Left ventricle myocardium inferior (tissue), 1 donor: ENCODE data around the gene BLVRB. TPM values are rescaled to one million over a fixed set of nuclear protein-coding genes. Genes with fewer than 3 reads are reported as not detected.
"Not testable (repeated sequence)": the region's sequence is repeated elsewhere in the genome, so short reads cannot be mapped to it uniquely, and the experiment has no call there.

Experiments
- DNase-seq: peaks from one replicate; pipeline ENCODE4 v3.0.0-alpha.2; 2020
- H3K27ac ChIP-seq: fragments of 200-600 bp; replicated peaks from 2 replicates; pipeline ENCODE4 v1.8.0; 2021
- H3K27me3 ChIP-seq: fragments of 200-600 bp; 2 replicates; pipeline ENCODE4 v1.8.0; 2021; ENCODE audit warnings: low read depth
- H3K36me3 ChIP-seq: fragments of 200-600 bp; 2 replicates; pipeline ENCODE4 v1.8.0; 2021
- H3K4me1 ChIP-seq: fragments of 200-600 bp; 2 replicates; pipeline ENCODE4 v1.8.0; 2021
- H3K4me3 ChIP-seq: fragments of 200-600 bp; 2 replicates; pipeline ENCODE4 v1.8.0; 2021; ENCODE audit warnings: mild to moderate bottlenecking, moderate library complexity
- H3K9me3 ChIP-seq: fragments of 200-600 bp; replicated peaks from 2 replicates; pipeline ENCODE4 v1.8.0; 2021
- intact Hi-C: fragments of 100-400 bp; cut with micrococcal nuclease; formaldehyde crosslinking; loops from one replicate; pipeline ENCODE4 v1.11.0; 2022
- total RNA-seq: library from RNA; stranded (reverse); fragmentation: NEBNext Ultra II Directional; extraction: Animal tissue kit (Norgen Biotek cat#: 25700); gene quantifications from one replicate; pipeline ENCODE4 v1.2.1, GENCODE V29; 2021
- TF ChIP-seq, protein P1 (sequence below): fragments of 200-600 bp; IDR thresholded peaks from 2 replicates; pipeline ENCODE4 v1.8.0; 2021; ENCODE audit warnings: antibody characterized with exemption, mild to moderate bottlenecking, borderline replicate concordance
- donor health status: DM: no; HTN: yes; CAD: no; lungs with severe emphysema.

The BLVRB gene
- total RNA-seq, 1 donor from 2014 or later: 91.3 TPM

DNA sequence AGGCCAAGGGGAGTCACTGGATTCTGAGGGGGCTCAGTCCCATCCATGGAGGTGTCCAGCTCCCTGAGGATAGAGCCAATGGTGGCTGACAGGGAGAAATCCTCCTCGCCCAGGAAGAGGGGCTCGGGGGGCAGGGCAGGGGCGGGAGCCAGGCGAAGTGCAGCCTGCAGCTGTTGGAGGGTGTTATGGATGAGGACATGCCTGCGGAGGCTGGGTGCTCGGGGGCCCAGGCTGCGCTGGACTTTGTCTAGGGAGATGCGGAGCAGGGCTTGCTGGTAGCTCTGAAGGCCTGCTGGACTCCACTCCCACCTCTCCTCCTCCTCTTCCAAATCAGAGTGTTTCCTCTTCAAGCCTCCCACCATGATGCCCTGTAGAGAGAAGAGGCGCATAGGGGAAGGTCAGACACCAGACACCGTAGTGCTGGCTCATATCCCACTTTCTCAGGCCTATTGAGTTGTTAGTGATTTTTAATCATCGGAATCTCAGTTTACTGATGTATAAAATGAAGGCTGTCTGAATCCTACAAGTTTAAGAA, 23.8 kb downstream of the BLVRB start:
- H3K36me3 ChIP-seq: peaks cover 25% of the 10 kb centered on the region
- intact Hi-C loops: no loop called here
- no peaks in the 10 kb centered on the region for H3K27me3 ChIP-seq
- no peak for DNase-seq
- H3K27ac ChIP-seq: peak overlapping the region; percentile 99
- peak overlapping the region; percentile 99 for H3K4me3 ChIP-seq
- H3K9me3 ChIP-seq: no peaks in the 10 kb centered on the region
- TF ChIP-seq, protein P1, sequence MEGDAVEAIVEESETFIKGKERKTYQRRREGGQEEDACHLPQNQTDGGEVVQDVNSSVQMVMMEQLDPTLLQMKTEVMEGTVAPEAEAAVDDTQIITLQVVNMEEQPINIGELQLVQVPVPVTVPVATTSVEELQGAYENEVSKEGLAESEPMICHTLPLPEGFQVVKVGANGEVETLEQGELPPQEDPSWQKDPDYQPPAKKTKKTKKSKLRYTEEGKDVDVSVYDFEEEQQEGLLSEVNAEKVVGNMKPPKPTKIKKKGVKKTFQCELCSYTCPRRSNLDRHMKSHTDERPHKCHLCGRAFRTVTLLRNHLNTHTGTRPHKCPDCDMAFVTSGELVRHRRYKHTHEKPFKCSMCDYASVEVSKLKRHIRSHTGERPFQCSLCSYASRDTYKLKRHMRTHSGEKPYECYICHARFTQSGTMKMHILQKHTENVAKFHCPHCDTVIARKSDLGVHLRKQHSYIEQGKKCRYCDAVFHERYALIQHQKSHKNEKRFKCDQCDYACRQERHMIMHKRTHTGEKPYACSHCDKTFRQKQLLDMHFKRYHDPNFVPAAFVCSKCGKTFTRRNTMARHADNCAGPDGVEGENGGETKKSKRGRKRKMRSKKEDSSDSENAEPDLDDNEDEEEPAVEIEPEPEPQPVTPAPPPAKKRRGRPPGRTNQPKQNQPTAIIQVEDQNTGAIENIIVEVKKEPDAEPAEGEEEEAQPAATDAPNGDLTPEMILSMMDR: no peak
- H3K4me1 ChIP-seq: peaks cover 47% of the 10 kb centered on the region

DNA sequence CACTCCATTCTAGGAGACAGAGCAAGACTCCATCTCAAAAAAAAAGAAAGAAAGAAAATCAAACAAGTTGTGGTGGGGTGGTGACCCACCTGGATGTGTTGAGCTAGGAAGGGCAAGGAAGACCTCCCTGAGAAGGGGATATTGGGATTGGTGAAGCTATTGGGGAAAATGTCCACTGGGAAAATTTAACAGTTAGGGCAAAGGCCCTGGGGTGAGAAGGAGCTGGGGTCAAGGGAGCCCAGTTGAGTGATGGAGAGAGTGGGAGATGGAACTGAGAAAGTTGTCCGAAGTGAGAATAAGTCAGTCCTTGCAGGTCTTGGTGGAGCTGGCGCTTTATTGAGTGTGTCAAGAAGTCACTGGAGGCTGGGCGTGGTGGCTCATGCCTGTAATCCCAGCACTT, 27.3 kb downstream of the BLVRB start:
- Histone ChIP-seq H3K4me3 (no peak overlapping the region), H3K27ac (no peak overlapping the region), H3K4me1 (peaks cover 42% of the 10 kb centered on the region), H3K27me3 (no peaks in the 10 kb centered on the region), H3K36me3 (peaks cover 23% of the 10 kb centered on the region), H3K9me3 (no peaks in the 10 kb centered on the region)
- TF ChIP-seq, protein P1: no peak
- no peak for DNase-seq
- intact Hi-C loops: no loop called here

DNA sequence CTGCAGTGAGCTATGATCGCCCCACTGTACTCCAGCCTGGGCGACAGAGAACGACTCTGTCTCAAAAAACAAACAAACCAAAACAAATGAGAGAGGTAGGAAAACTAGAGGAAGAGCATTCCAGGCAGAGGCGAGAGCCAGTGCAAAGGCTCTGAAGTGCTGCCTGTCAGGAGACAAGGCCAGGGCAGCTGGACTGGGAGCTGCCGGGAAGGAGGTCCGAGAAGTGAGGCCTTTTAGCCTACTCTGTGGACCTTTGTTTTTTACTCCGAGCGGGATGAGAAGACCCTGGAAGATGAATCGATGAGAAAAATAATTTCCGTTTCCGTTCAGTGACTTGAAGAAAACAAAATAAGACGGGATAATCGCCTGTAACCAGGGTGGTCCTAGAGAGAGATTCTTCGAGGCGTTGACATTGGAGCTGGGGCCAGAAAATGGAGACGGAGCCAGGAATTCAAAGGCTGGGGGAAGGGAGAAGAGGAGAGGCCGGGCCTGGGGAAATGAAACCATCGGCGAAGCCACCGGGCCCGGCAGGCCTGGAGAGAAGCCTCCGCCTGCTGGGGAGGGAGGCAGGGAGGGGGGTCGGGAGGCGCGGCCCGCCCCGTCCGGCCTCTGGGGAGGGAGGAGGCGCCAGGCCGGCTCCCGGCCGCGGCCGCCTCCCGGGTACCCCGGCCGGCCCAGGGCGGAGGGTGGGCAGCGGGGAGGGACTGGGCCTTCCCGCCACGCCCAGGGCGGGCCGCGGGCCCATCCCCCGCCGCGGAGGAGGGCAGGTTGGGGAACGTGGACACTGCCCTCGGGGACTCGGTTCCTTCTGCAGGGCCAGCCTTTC, 31.9 kb downstream of the BLVRB start:
- H3K9me3 ChIP-seq: no peaks in the 10 kb centered on the region
- H3K27ac ChIP-seq: peak overlapping the region; percentile 97
- no peaks in the 10 kb centered on the region for H3K36me3 ChIP-seq
- no peaks in the 10 kb centered on the region for H3K27me3 ChIP-seq
- intact Hi-C loops: no loop called here
- peak overlapping the region; percentile 63 for H3K4me3 ChIP-seq
- DNase-seq: peak; percentile 89
- TF ChIP-seq, protein P1: no peak
- H3K4me1 ChIP-seq: peaks cover 25% of the 10 kb centered on the region

DNA sequence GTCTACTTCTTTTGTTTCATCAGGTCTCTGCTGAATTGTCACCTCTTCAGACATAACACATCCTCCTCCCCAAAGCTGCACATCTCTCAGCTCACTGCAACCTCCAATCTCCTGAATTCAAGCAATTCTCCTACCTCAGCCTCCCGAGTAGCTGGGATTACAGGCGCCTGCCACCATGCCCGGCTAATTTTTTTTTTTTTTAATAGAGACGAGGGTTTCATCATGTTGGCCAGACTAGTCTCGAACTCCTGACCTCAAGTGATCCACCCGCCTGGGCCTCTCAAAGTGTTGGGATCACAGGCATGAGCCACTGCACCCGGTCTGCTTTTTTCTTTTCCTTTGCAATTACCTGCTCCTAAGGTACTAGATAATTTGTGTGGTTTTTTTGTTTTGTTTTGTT, 32.8 kb downstream of the BLVRB start:
- DNase-seq, H3K9me3 ChIP-seq, H3K36me3 ChIP-seq, H3K27me3 ChIP-seq, intact Hi-C loops: not testable (repeated sequence)
- Histone ChIP-seq H3K27ac (peak overlapping the region; percentile 97), H3K4me3 (peak overlapping the region; percentile 63), H3K4me1 (peaks cover 25% of the 10 kb centered on the region)

DNA sequence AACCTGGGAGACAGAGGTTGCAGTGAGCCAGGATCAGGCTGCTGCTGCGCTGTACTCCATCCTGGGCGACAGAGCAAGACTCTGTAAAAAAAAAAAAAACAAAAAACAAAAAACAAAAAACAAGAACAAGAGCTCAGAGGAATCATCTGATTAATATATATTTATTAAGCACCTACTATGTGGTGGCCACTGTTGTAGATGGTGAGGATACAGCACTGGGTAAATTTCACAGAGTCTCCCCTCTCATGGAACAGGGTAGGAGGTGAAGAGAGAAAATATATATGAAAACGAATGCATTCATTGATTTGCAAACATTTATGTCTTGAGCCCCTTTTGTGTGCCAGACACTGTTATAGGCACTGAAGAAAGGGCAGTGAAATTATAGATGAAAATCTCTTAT, 33.8 kb downstream of the BLVRB start:
- H3K4me3 ChIP-seq: no peak overlapping the region
- no peaks in the 10 kb centered on the region for H3K36me3 ChIP-seq
- intact Hi-C loops: no loop called here
- DNase-seq: no peak
- no peaks in the 10 kb centered on the region for H3K9me3 ChIP-seq
- peaks cover 28% of the 10 kb centered on the region for H3K4me1 ChIP-seq
- H3K27ac ChIP-seq: peak overlapping the region; percentile 97
- TF ChIP-seq, protein P1: no peak
- H3K27me3 ChIP-seq: no peaks in the 10 kb centered on the region

DNA sequence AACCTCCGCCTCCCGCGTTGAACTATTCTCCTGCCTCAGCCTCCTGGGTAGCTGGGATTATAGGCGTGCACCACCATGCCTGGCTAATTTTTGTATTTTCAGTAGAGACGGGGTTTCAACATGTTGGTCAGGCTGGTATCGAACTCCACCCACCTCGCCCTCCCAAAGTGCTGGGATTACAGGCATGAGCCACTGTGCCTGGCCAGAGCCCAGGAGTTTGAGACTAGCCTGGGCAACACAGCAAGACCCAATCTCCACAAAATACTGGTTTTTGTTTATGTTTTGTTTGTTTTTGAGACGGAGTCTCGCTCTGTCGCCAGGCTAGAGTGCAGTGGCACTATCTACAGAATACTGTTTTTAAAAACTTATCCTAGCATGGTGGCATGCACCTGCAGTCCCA, 35.3 kb downstream of the BLVRB start:
- H3K36me3 ChIP-seq, H3K9me3 ChIP-seq, intact Hi-C loops, H3K4me3 ChIP-seq, H3K27ac ChIP-seq, H3K27me3 ChIP-seq, DNase-seq: not testable (repeated sequence)
- H3K4me1 ChIP-seq: peaks cover 37% of the 10 kb centered on the region

DNA sequence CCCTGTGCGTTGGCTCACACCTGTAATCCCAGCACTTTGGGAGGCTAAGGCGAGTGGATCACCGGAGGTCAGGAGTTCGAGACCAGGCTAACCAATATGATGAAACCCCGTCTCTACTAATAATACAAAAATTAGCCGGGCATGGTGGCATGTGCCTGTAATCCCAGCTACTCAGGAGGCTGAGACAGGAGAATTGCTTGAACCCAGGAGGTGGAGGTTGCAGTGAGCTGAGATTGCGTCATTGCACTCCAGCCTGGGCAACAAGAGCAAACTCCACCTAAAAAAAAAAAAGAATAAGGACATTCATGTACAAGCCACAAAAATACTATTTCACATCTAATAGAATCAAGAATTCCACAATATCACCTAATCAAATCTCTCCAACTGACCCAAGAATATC, 37.3 kb downstream of the BLVRB start:
- H3K4me1 ChIP-seq: peaks cover 47% of the 10 kb centered on the region
- H3K27me3 ChIP-seq, DNase-seq, H3K9me3 ChIP-seq, H3K4me3 ChIP-seq, H3K36me3 ChIP-seq, intact Hi-C loops, H3K27ac ChIP-seq: not testable (repeated sequence)
